Fibroblast of the conjunctiva (primary cell): Measurements from ENCODE around the gene VAV3.

Experiments used
- DNase-seq: peaks from one replicate; pipeline ENCODE4 v3.0.0-alpha.2; 2010; ENCODE audit warnings: low read depth

The VAV3 gene

GRCh38 chr1:107789817-107790524 is 175.0 kb downstream of the VAV3 start:
- no peak for DNase-seq

GRCh38 chr1:107788206-107789202 is 176.5 kb downstream of the VAV3 start:
- no peak for DNase-seq

GRCh38 chr1:107787299-107787698 is 177.7 kb downstream of the VAV3 start:
- no peak for DNase-seq

DNA sequence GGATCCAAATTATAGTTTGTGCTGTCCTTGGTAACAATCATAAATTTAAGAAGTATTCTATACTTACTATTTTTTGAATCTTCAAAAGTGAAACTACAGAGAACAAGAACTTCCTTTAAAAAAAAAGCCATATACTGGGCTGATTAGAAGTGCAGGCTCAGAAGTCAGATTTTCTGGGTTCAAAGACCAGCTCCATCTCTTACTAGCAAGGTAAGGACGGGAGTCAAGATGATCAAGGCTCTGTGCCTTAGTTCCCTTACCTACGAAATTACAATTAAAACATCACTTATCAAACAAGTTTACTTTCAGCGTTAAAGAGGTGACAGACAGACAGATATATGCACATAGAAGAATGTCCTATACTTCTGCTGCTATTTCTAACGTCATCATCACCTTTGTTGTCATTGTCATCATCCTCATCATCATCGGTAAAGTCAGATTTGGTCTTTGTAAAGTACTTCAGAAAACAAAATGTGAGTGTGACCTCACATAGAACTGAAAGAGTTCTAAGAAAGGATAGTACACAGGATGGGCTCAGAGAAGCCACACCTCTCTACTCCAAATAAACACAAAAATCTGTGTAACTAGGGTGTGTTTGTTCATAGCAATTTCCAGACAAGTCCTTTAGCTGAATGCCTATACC is 178.7 kb downstream of the VAV3 start:
- no peak for DNase-seq

- DNase-seq, result no peak
Observed at GRCh38 chr1:107785496-107786202, 179.3 kb downstream of the VAV3 start.

DNA sequence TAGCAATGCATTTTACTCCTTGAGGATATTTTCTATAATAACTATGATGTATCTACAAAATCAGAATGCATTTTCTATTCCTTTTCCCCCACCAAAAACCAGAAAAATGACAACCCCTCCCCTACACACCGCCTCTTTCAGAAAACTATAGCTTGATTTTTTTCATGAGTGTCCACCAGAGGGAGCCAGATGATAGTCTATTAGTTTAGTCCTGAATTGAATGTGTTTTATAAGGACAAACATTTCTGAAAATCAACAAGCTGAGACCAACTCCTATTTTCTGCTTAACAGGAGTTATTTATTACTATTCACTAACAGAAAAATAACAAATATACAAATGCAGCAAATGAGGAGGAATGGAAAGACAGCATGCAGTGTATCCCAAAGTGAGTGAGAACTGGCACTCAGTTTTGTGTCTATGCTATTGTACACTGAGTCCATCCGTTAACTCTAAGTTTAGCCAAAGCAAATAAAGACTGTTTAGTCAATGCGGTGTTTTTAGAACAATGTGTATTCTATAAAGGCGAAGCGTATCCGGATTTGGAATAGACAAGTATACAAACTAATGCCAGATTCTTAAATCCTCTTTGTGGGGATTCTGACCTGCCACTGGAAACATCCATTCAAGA is 182.6 kb downstream of the VAV3 start:
- peak; percentile 44 for DNase-seq

- no peak for DNase-seq
Observed at GRCh38 chr1:107781245-107781644, 183.7 kb downstream of the VAV3 start.

- no peak for DNase-seq
Observed at GRCh38 chr1:107777664-107778047, 187.3 kb downstream of the VAV3 start.

DNA sequence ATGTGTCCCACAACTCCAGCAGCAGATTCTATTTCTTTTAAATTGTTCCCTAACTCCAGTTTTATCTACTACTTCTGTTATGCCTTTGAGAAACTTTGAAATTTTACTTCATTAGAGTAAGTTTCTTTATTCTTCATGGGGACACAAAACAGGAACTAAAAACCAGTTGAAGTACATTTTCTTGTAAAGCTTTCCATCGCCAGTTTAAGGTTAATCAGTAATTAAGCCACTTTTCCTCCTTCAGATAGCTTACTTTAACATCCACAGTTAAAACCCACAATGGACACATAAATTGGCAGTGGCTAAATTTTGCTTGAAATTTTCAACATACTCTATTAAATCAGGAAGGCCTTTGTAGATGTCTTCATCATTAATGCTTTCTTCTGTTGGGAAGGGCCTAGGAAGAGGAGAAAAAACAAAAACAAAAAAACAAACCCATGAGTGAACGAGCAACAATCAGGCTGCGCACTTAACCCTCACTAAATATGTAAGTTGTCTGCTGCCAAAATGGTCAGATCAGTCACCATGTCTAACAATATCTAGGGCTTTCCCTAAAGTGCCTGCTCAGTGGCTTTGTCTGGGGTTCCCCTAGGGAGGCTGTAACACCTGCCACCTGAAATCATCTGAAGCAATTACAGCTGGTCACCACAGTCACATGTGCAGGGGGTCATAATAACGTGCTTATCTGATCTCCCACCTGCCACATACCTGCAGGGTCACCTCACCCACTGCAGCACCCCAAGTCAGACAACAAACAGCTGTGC is 187.9 kb downstream of the VAV3 start:
- DNase-seq, result no peak

- DNase-seq, result no peak
Observed at GRCh38 chr1:107771377-107771776, 193.6 kb downstream of the VAV3 start.

DNA sequence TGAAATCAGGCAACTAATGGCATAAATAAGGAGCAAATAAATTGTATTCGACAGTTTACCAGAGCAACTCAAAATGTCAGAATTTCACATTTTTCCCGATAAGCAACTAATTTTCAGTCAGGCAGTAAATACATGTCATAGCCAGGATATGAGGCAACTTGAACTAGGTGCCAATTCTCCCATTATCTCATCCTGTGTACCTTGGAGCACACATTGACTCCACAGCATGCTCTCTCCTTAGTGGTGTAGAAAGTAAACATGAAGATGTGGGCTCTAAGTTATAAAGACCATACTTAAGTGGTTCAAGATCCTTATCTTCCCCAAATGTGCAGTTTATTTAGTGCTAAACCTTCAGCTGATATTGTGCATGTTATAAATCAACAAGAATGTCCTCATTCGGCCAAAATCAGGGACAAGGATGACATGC is 197.8 kb downstream of the VAV3 start:
- DNase-seq, result no peak

DNA sequence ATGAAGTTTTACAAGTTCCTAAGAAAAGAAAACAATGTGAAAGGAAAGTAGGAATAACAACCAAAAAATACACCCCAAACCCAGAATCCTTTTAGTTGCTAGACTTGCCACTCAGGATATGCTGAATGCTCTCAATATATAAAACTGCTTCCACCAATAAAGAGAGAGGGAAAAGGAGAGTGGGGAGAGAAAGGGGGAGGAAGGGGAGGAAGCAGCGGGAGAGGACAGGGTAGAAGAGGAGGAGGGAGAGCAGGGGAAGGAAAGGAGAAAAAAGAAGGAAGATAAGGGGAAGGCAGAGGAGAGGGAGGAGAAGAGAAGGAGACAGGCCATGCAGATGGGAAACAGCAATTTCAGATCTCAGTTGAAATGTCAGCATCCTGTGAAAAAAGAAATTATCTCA is 198.4 kb downstream of the VAV3 start:
- DNase-seq, result no peak

DNA sequence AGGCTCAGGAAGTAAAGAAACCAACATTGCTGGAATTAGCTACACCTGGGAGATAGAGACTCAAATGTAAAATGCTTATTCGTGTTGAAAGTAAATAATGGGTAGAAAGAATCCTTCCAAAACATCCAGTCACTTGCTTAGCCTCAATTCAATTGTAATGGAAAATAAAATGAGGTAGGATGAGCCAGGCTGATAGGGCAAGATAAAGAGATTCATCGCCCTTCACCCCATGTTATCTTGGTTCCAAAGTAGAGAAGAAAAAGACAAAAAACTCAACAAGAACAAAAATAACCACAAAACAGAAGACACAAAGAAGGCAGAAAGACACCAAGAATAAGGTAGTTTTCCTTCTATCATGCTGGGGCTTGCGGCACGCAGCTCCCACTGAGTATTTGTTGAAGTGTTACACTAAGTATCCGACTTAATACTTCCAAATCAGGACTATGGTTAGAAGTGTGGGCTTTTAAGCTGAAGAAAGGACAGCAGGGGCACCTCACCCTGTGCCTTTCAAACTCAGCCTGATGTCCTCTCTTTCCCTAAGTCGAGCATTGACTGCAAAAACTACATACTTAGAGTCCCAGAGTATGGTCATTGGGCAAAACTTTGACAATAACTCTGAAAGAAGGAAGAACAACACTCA is 202.1 kb downstream of the VAV3 start:
- DNase-seq, result no peak

GRCh38 chr1:107760065-107760464 is 204.9 kb downstream of the VAV3 start:
- DNase-seq, result no peak

DNA sequence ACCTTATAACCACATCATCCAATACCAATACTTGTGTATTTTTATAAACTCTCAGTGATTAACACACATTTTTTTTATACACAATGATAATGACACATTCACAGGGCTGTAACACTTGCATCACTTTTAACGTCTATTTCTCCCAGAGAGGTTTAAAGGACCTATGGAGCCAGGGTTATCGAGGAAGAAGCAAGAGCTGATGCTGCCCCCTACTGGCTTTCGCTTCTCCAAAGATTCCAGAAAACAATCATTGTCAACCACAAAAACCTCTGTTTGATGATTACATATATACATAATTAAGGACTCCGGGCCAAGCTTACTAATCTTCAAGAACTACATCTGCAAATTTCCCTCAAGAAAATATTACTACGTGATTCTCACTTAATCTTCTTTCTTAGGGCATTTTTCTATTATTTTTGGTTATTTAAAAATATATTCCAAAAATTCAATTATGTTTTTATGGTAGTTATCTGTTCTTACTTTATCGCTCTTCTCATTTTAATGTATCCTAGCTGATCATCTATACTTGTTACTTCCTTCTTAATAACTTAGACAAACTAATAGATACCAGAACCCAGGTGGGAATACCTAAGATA is 214.5 kb downstream of the VAV3 start:
- peak; percentile 66 for DNase-seq

GRCh38 chr1:107748531-107748930 is 216.4 kb downstream of the VAV3 start:
- DNase-seq, result peak; percentile 10

DNA sequence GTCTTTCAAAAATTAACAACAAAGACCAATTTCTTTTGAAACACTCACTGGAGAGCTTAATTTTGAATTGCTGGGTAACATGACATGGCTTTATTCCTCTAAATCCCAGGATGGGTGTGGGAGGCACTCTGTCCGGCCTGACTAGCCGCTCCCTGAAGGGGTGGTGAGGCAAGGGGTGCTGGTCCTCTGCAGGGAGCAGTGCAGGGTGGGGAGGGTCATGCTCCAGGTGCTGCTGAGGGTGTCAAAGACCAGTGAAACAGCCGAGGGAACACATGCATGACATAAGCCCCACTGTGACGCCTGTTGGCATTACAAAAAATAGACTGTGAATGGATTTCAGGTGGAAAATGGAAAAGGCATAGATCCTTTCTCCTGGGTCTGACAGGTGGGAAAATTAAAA is 223.7 kb downstream of the VAV3 start:
- no peak for DNase-seq

DNA sequence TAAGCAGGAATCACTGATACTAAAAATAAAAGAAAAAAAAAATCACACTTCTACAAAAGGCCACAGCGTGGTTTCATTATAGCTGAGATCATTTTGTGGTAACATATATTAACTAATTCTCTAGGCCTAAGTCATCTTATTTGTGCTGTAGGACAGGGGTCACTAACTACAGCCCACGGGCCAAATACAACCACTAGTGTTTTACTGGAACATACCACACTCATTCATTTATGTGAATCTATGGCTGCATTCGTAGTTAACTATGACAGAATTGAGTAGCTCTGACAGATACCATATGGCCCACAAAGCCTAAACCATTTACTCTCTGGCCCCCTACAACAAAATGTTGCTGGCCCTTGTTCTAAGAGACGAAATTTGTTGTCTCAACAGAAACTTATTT is 224.4 kb downstream of the VAV3 start:
- no peak for DNase-seq

DNA sequence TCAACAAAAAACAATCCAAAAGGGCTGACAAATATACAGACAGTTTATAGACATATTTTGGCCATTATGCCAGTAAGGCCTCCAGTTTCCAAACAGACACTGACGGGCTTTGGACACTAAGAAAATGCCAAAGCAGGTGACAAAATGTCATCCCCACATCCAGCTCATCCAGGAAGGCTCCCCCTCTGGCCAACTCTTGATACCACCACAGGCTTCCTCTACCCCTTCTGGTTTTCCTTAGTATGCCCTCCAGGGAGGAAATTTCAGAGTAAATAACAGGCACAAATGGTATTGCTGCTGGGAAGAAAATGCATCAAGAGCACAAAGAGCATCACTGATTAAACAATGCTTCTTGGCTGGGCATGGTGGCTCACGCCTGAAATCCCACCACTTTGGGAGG is 225.3 kb downstream of the VAV3 start:
- no peak for DNase-seq

- DNase-seq, result no peak
Observed at GRCh38 chr1:107739201-107739600, 225.8 kb downstream of the VAV3 start.
